CD4-positive, alpha-beta memory T cell (primary cell): ENCODE results near the gene MTURN. TPM values are rescaled to one million over a fixed set of nuclear protein-coding genes. Genes with fewer than 3 reads are reported as not detected.
A peak's percentile ranks its signal among the peaks of the same experiment; 100 is the strongest.

Source experiments
- CTCF ChIA-PET: fragments of 350-600 bp; sonication (Branson Sonifier 250); formaldehyde crosslinking; loops from one replicate; lab custom pipeline; 2021; ENCODE audit warnings: inconsistent platforms; ENCODE audit not compliant: partially characterized antibody; lab: Charles Lee
- POLR2A ChIA-PET: fragments of 350-600 bp; sonication (Branson Sonifier 250); formaldehyde crosslinking; loops from one replicate; lab custom pipeline; 2021; ENCODE audit not compliant: partially characterized antibody; lab: Charles Lee
- DNase-seq, 5 donors: peaks; one replicate each; pipeline versions ENCODE4 v3.0.0 to v3.0.0-alpha.2; 2020 to 2022; ENCODE audit warnings: mixed read lengths in 1 of 5
- H3K27ac ChIP-seq: one replicate; pipeline ENCODE4 v1.7.0; 2013; ENCODE audit warnings: low read depth, low read length
- H3K27me3 ChIP-seq: 2 replicates; pipeline ENCODE4 v1.7.0; 2013; ENCODE audit warnings: mild to moderate bottlenecking, low read length, moderate library complexity; ENCODE audit not compliant: insufficient read depth
- H3K36me3 ChIP-seq: 2 replicates; pipeline ENCODE4 v1.7.0; 2013; ENCODE audit warnings: mild to moderate bottlenecking, low read length, moderate library complexity; ENCODE audit not compliant: insufficient read depth
- H3K4me1 ChIP-seq: 2 replicates; pipeline ENCODE4 v1.7.0; 2013; ENCODE audit warnings: mild to moderate bottlenecking, low read length, moderate library complexity; ENCODE audit not compliant: insufficient read depth
- H3K4me3 ChIP-seq, 2 donors: one replicate each; pipeline ENCODE4 v1.7.0; 2013; ENCODE audit warnings: low read length in 2 of 2, mild to moderate bottlenecking in 1 of 2
- H3K9me3 ChIP-seq, 2 donors: one replicate each; pipeline ENCODE4 v1.7.0; 2013; ENCODE audit warnings: low read length in 2 of 2, control low read depth in 1 of 2; ENCODE audit not compliant: control insufficient read depth in 1 of 2
- H3K27ac Mint-ChIP-seq, 7 donors: one replicate each; pipeline ENCODE4 v1.8.0; 2020 to 2021; ENCODE audit warnings: mixed read lengths in 7 of 7, mild to moderate bottlenecking in 6 of 7, inconsistent platforms in 3 of 7, moderate library complexity in 3 of 7
- H3K27me3 Mint-ChIP-seq, 2 donors: one replicate each; pipeline ENCODE4 v1.8.0; 2020 to 2021; ENCODE audit warnings: mixed read lengths in 2 of 2
- H3K36me3 Mint-ChIP-seq, 2 donors: one replicate each; pipeline ENCODE4 v1.8.0; 2020 to 2021; ENCODE audit warnings: mixed read lengths in 2 of 2, inconsistent platforms in 1 of 2, mild to moderate bottlenecking in 1 of 2
- H3K4me1 Mint-ChIP-seq, 4 donors: one replicate each; pipeline ENCODE4 v1.8.0; 2020 to 2021; ENCODE audit warnings: mixed read lengths in 4 of 4, mild to moderate bottlenecking in 1 of 4
- H3K4me3 Mint-ChIP-seq, 8 donors: one replicate each; pipeline ENCODE4 v1.8.0; 2020 to 2021; ENCODE audit warnings: mixed read lengths in 8 of 8, mild to moderate bottlenecking in 7 of 8, moderate library complexity in 6 of 8, inconsistent platforms in 3 of 8
- H3K9me3 Mint-ChIP-seq, 8 donors: one replicate each; pipeline ENCODE4 v1.8.0; 2020 to 2021; ENCODE audit warnings: mixed read lengths in 8 of 8, mild to moderate bottlenecking in 5 of 8, inconsistent platforms in 3 of 8, moderate library complexity in 1 of 8
- intact Hi-C: fragments of 100-400 bp; cut with micrococcal nuclease; formaldehyde crosslinking; loops from one replicate; pipeline ENCODE4 v1.15.1; 2023
- polyA plus RNA-seq, 2 donors: library from polyadenylated mRNA; unstranded; fragments of 300-500 nt; fragmentation: Illumina TruSeq; gene quantifications; one replicate each; pipeline ENCODE4 v1.2.3, GENCODE V29; 2021
- total RNA-seq, 2 experiments: library from RNA; stranded (reverse); gene quantifications; one replicate each; pipeline ENCODE4 v1.2.3, GENCODE V29; 2021

Gene MTURN
- total RNA-seq (10 to 100 TPM; 18.1 to 19.2 TPM), polyA plus RNA-seq (1 to 10 TPM; 3.2 to 4.0 TPM)

DNA sequence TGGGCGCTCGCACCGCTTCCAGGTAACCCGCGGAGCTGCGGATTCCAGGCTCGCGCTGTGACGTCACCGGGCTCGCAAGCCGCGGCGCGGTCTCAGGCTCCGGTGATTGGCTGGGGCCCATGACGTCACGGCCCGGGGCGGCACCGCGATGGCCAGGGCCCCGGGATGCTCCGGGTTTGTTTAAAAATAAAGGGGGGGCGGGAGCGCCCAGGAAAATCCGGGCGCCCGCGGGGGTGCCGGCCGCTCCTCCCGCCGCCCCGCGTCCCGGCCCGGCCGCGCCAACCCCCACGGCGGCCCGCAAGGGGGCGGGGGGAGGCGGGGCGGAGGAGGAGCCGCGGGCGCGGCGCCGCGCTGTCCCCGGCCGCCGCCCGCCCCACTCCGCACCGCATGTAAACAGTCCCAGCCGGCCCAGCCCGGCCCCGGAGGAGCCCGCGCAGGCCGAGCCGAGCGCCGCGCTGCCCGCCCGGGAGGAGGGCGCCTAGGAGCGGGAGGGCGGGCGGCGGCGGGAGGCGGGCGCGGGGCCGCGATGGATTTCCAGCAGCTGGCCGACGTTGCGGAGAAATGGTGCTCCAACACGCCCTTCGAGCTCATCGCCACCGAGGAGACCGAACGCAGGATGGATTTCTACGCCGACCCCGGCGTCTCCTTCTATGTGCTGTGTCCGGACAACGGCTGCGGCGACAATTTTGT lies at the start of gene MTURN:
TSS of gene MTURN (plus strand) at position 376 of the 690 bp plus-strand sequence. CDS start at position 527, 151 bp downstream.
- Mint-ChIP-seq H3K27ac (peak within 1 kb of the TSS; percentile 75 to 95 (median 95)), H3K4me3 (peak within 1 kb of the TSS; percentile 87 to 96 (median 94)), H3K9me3 (no peaks in the 10 kb centered on the region), H3K4me1 (peaks cover 5 to 23% (median 12%) of the 10 kb centered on the region in 4 donors), H3K36me3 (peaks cover 0 to 4% of the 10 kb centered on the region in 2 donors), H3K27me3 (no peaks in the 10 kb centered on the region)
- peak within 1 kb of the TSS; percentile 17 for H3K27ac ChIP-seq
- peak within 1 kb of the TSS; percentile 66 to 69 for H3K4me3 ChIP-seq
- POLR2A ChIA-PET, result interaction anchor here (0.9 to 2.8 kb wide), 9 partner anchors 11 to 459 kb away, joined by 3 to 19 read pairs (median 6); partner anchors contain the start of genes FKBP14, NOD1, PLEKHA8 and ZNRF2
- no peaks in the 10 kb centered on the region for H3K27me3 ChIP-seq
- intact Hi-C loops, result loop anchor here (1.0 to 10.0 kb wide), 6 partner anchors 108 to 460 kb away; partner anchors contain the start of genes FKBP14, GARS1, GGCT and NOD1
- no peaks in the 10 kb centered on the region for H3K9me3 ChIP-seq
- CTCF ChIA-PET, result interaction anchor here (0.9 to 1.6 kb wide), 4 partner anchors 9 to 219 kb away, joined by 4 to 5 read pairs (median 4); no protein-coding TSS in a partner anchor
- peaks cover 14% of the 10 kb centered on the region for H3K4me1 ChIP-seq
- DNase-seq, result peak; percentile 86 to 92 (median 89)
- H3K36me3 ChIP-seq, result no peaks in the 10 kb centered on the region

DNA sequence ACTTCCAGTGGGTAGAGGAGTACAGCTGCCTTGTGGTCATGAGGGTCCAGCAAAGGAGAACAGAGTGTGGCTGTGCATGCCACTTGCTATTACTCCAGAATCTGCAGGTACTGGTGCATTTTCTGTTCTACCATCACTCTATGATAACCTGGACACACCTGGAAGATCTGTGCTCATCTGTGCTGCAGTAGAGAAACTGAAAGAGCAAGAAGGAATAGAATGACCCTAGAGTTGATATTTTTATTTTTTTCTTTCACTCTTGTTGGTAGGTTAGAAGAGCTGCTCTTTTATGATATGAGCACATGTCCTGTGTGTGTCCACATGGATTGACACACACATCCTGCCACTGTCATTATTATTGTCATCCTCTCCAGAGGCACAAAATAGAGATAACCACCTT lies 48.3 kb upstream of the MTURN start:
- Histone ChIP-seq H3K4me1 (no peaks in the 10 kb centered on the region), H3K9me3 (no peaks in the 10 kb centered on the region), H3K4me3 (no peak overlapping the region), H3K27me3 (no peaks in the 10 kb centered on the region), H3K27ac (no peak overlapping the region), H3K36me3 (no peaks in the 10 kb centered on the region)
- H3K4me3 Mint-ChIP-seq, result no peak overlapping the region
- no peak overlapping the region for H3K27ac Mint-ChIP-seq
- ChIA-PET POLR2A (no interaction called here), CTCF (no interaction called here)
- H3K9me3 Mint-ChIP-seq, result no peaks in the 10 kb centered on the region
- H3K4me1 Mint-ChIP-seq, result no peaks in the 10 kb centered on the region
- H3K36me3 Mint-ChIP-seq, result peaks cover 7 to 23% of the 10 kb centered on the region in 2 donors
- DNase-seq, result no peak
- intact Hi-C loops, result no loop called here
- H3K27me3 Mint-ChIP-seq, result no peaks in the 10 kb centered on the region

DNA sequence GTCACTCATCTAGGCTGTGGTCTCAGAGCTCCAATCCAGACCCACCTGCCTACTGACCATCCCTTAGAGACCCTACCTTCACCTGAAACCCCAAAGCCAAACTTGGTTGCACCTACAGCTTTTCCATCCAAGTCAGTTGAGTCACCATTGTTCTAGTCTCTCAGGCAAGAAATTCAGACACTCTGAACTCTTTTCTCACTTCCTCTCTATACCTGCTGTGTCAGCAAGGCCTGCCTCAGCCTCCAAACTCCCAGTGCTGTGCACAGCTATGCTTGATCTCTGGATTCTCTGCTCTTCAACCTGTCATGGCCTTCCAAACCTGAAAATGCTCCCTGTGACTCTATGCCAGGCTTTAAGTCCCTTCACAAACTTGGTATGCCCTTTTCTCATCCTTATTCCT lies 47.4 kb upstream of the MTURN start:
- H3K27ac ChIP-seq, result no peak overlapping the region
- no peaks in the 10 kb centered on the region for H3K9me3 ChIP-seq
- no peaks in the 10 kb centered on the region for H3K36me3 ChIP-seq
- Mint-ChIP-seq H3K36me3 (peaks cover 7 to 24% of the 10 kb centered on the region in 2 donors), H3K4me1 (no peaks in the 10 kb centered on the region), H3K4me3 (no peak overlapping the region), H3K27ac (no peak overlapping the region), H3K27me3 (no peaks in the 10 kb centered on the region), H3K9me3 (no peaks in the 10 kb centered on the region)
- H3K4me3 ChIP-seq, result no peak overlapping the region
- no peaks in the 10 kb centered on the region for H3K4me1 ChIP-seq
- intact Hi-C loops, result no loop called here
- no peaks in the 10 kb centered on the region for H3K27me3 ChIP-seq
- POLR2A ChIA-PET, result no interaction called here
- no peak for DNase-seq
- CTCF ChIA-PET, result no interaction called here

DNA sequence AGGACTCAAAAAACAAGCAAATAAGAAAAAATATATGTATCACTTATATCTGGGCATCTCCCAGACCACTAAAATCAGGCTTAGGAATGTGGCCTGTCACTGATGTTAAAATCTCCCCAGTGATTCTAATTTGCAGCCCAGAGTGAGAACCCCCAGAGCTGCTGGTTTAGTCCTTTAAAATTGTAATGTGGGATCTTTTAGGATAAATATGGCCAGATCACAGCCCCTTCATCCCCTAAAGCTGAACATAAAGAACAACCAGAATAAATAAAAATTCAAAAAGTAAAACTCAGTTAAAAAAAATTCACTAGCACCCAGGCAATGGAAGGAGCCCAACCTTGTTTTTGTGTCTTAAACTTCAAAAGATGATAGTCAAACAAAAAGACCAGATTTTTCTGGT lies 46.4 kb upstream of the MTURN start:
- Histone ChIP-seq H3K9me3 (no peaks in the 10 kb centered on the region), H3K4me1 (no peaks in the 10 kb centered on the region), H3K36me3 (no peaks in the 10 kb centered on the region), H3K4me3 (no peak overlapping the region), H3K27ac (no peak overlapping the region), H3K27me3 (no peaks in the 10 kb centered on the region)
- H3K4me3 Mint-ChIP-seq, result no peak overlapping the region
- ChIA-PET POLR2A (no interaction called here), CTCF (interaction anchor here (1.7 kb wide), 1 partner anchor 26 kb away, joined by 3 read pairs; no protein-coding TSS in a partner anchor)
- peaks cover 5 to 27% of the 10 kb centered on the region in 2 donors for H3K36me3 Mint-ChIP-seq
- no peaks in the 10 kb centered on the region for H3K9me3 Mint-ChIP-seq
- H3K27me3 Mint-ChIP-seq, result no peaks in the 10 kb centered on the region
- no peaks in the 10 kb centered on the region for H3K4me1 Mint-ChIP-seq
- no peak for DNase-seq
- intact Hi-C loops, result no loop called here
- no peak overlapping the region for H3K27ac Mint-ChIP-seq

DNA sequence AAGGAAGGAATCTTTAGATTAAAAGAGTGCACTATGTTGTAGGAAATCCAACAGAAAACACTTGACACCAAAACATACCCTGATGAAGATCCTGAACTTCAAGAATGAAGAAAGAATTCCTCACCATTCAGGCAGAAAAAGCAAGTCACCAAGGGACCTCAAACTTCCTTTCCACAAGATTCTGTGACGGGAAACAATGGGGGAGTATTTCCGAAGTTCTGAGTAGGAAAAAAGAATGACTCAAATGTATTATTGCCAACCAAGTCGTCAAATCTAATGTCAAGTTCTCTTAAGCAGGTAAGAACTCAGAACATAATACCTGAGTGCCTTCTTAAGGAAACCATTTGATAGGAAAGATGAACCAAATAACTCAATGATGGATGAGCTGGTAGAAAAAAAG lies 44.7 kb upstream of the MTURN start:
- no peak overlapping the region for H3K27ac ChIP-seq
- ChIA-PET POLR2A (no interaction called here), CTCF (no interaction called here)
- Mint-ChIP-seq H3K9me3 (peaks cover 0 to 4% (median under 1%) of the 10 kb centered on the region in 8 donors), H3K4me3 (no peak overlapping the region), H3K36me3 (peaks cover 5 to 28% of the 10 kb centered on the region in 2 donors), H3K27ac (no peak overlapping the region), H3K27me3 (no peaks in the 10 kb centered on the region), H3K4me1 (no peaks in the 10 kb centered on the region)
- H3K9me3 ChIP-seq, result no peaks in the 10 kb centered on the region
- DNase-seq, result no peak
- H3K4me3 ChIP-seq, result no peak overlapping the region
- H3K4me1 ChIP-seq, result no peaks in the 10 kb centered on the region
- H3K36me3 ChIP-seq, result no peaks in the 10 kb centered on the region
- intact Hi-C loops, result no loop called here
- H3K27me3 ChIP-seq, result no peaks in the 10 kb centered on the region

DNA sequence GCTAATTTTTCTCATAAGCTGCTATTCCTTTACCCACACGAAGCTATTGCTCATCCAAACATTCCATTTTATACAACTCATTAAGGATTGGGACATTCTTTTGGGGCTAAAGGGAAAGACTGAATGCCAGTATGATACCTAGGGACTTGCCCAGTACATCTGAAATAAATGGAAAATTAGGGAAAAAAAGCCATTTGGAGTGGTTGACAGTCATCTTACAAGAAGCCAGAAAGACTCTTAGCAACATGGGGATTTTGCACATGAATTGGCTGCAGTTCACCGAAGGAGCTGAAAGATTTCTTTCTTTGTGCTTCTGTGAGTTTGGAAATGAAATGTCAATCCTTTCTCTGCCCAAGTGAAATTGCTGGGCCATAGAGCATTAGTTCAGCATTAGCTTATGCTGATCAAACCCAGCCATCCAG lies 43.3 kb upstream of the MTURN start:
- H3K4me1 ChIP-seq, result no peaks in the 10 kb centered on the region
- H3K27ac ChIP-seq, result no peak overlapping the region
- intact Hi-C loops, result no loop called here
- H3K9me3 ChIP-seq, result no peaks in the 10 kb centered on the region
- H3K36me3 ChIP-seq, result no peaks in the 10 kb centered on the region
- Mint-ChIP-seq H3K9me3 (peaks cover 0 to 4% (median 2%) of the 10 kb centered on the region in 8 donors), H3K36me3 (peaks cover 4 to 20% of the 10 kb centered on the region in 2 donors), H3K27me3 (no peaks in the 10 kb centered on the region), H3K4me1 (no peaks in the 10 kb centered on the region), H3K27ac (no peak overlapping the region), H3K4me3 (no peak overlapping the region)
- ChIA-PET CTCF (no interaction called here), POLR2A (no interaction called here)
- no peak overlapping the region for H3K4me3 ChIP-seq
- DNase-seq, result no peak
- no peaks in the 10 kb centered on the region for H3K27me3 ChIP-seq

DNA sequence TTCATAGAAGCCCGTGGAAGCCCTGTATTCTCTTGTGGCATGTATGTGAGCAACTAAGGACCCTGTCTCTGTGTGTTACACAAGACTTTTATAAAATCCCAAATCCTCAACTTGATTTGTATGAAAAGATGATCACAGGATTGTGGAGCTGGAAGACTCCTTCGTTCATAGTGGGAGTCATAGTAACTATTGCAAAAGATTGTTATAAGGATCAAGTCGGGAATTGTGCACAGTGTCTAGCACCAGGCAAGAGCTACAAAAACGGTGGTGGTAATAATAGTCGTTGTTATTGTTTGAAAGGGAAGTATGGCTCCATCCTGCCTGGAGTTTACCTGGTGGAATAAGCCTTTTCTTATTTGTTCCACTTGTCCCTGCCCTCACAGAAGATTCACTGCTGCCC lies 42.8 kb upstream of the MTURN start:
- no peaks in the 10 kb centered on the region for H3K9me3 ChIP-seq
- peaks cover 4 to 19% of the 10 kb centered on the region in 2 donors for H3K36me3 Mint-ChIP-seq
- no peaks in the 10 kb centered on the region for H3K36me3 ChIP-seq
- H3K27me3 ChIP-seq, result no peaks in the 10 kb centered on the region
- peaks cover 0 to 5% (median 3%) of the 10 kb centered on the region in 8 donors for H3K9me3 Mint-ChIP-seq
- no peaks in the 10 kb centered on the region for H3K4me1 Mint-ChIP-seq
- DNase-seq, result no peak
- intact Hi-C loops, result no loop called here
- no peak overlapping the region for H3K27ac ChIP-seq
- no peaks in the 10 kb centered on the region for H3K27me3 Mint-ChIP-seq
- CTCF ChIA-PET, result no interaction called here
- no peaks in the 10 kb centered on the region for H3K4me1 ChIP-seq
- no peak overlapping the region for H3K27ac Mint-ChIP-seq
- POLR2A ChIA-PET, result no interaction called here
- H3K4me3 ChIP-seq, result no peak overlapping the region
- H3K4me3 Mint-ChIP-seq, result no peak overlapping the region
